HepG2 (cell line): ENCODE results near the gene COX4I2. TPM values are rescaled to one million over a fixed set of nuclear protein-coding genes. Genes with fewer than 3 reads are reported as not detected.
A peak's percentile ranks its signal among the peaks of the same experiment; 100 is the strongest.

Source experiments
- ATAC-seq: fragments of 200-7000 bp; cut with Tn5 transposase; 3 replicates; pipeline ENCODE4 v1.9.1; 2020; ENCODE audit warnings: mild to moderate bottlenecking, moderate library complexity
- BruUV-seq: library from RNA; stranded (reverse); fragments of 400-500 nt; replicated peaks from 2 replicates; lab custom pipeline; 2021; lab: Mats Ljungman, UMichigan
- CTCF ChIA-PET: fragments of 300-600 bp; formaldehyde crosslinking; extraction: SDS; loops from one replicate; lab custom pipeline; 2021; ENCODE audit warnings: low total read pairs, inconsistent platforms, low intra/inter-chr PET ratio; lab: Yijun Ruan, JAX
- POLR2A ChIA-PET: fragments of 350-600 bp; sonication (Branson Sonifier 250); formaldehyde crosslinking; loops from one replicate; lab custom pipeline; 2020; ENCODE audit warnings: antibody characterized with exemption, inconsistent platforms; lab: Yijun Ruan, JAX
- DNase-seq: peaks from one replicate; pipeline ENCODE4 v3.0.0-alpha.2; 2015; ENCODE audit warnings: low spot score
- FAIRE-seq: peaks from 3 replicates; lab custom pipeline; 2011; peaks lifted over from hg19 to GRCh38; lab: Jason Lieb, UNC
- H2AFZ ChIP-seq: one replicate; pipeline ENCODE4 v1.6.1; 2011; ENCODE audit warnings: low read length, inconsistent platforms
- H3K27ac ChIP-seq: fragments of 300-600 bp; 3 replicates; pipeline ENCODE4 v1.8.0; 2011; ENCODE audit warnings: mixed run types, mild to moderate bottlenecking, mixed read lengths, low read length, inconsistent platforms; ENCODE audit not compliant: insufficient read depth; ENCODE audit errors: extremely low read length
- H3K27me3 ChIP-seq, 2 experiments: fragments of 200-600 bp in 1 of 2; 2 replicates in 1 of 2; 3 replicates in 1 of 2; pipeline versions ENCODE4 v1.6.0 to v1.8.0; 2011; ENCODE audit warnings: low read length in 2 of 2, mild to moderate bottlenecking in 2 of 2, moderate library complexity in 2 of 2, inconsistent platforms in 1 of 2; ENCODE audit not compliant: insufficient read depth in 2 of 2, control insufficient read depth in 1 of 2
- H3K36me3 ChIP-seq, 2 experiments: fragments of 200-600 bp in 1 of 2; replicated peaks in 1 of 2; 2 replicates in 1 of 2; 3 replicates in 1 of 2; pipeline versions ENCODE4 v1.5.1 to v1.8.0; 2011; ENCODE audit warnings: low read length in 2 of 2, inconsistent platforms in 1 of 2; ENCODE audit not compliant: insufficient read depth in 2 of 2, control insufficient read depth in 1 of 2
- H3K4me1 ChIP-seq: 2 replicates; pipeline ENCODE4 v1.5.1; 2012; ENCODE audit warnings: low read length, inconsistent platforms; ENCODE audit not compliant: insufficient read depth
- H3K4me2 ChIP-seq: 2 replicates; pipeline ENCODE4 v1.6.0; 2011; ENCODE audit warnings: low read depth, low read length, inconsistent platforms
- H3K4me3 ChIP-seq, 3 experiments: fragments of 200-600 bp in 1 of 3; sonication (generic), shearing (Covaris generic) in 1 of 3; replicated peaks in 1 of 3; 2 replicates each; pipeline ENCODE4 v1.5.1; 2011 to 2016; ENCODE audit warnings: low read length in 3 of 3, inconsistent platforms in 2 of 3, low read depth in 2 of 3, mild to moderate bottlenecking in 2 of 3, control low read depth in 1 of 3, mixed read lengths in 1 of 3; ENCODE audit not compliant: insufficient read depth in 1 of 3
- H3K79me2 ChIP-seq: one replicate; pipeline ENCODE4 v1.6.1; 2011; ENCODE audit warnings: low read length, inconsistent platforms; ENCODE audit not compliant: insufficient read depth
- H3K9ac ChIP-seq: 2 replicates; pipeline ENCODE4 v1.6.0; 2011; ENCODE audit warnings: mild to moderate bottlenecking, low read depth, low read length, inconsistent platforms; ENCODE audit not compliant: insufficient read depth
- H3K9me3 ChIP-seq: 2 replicates; pipeline ENCODE4 v1.5.1; 2012; ENCODE audit warnings: mild to moderate bottlenecking, low read length
- H4K20me1 ChIP-seq: 2 replicates; pipeline ENCODE4 v1.6.0; 2011; ENCODE audit warnings: inconsistent platforms, mild to moderate bottlenecking, low read length, moderate library complexity; ENCODE audit not compliant: insufficient read depth
- ARID3A ChIP-seq: IDR thresholded peaks from 2 replicates; pipeline ENCODE4 v1.6.1; 2012; ENCODE audit warnings: low read depth, low read length, improper control_type of control experiment
- CHD2 ChIP-seq: IDR thresholded peaks from 2 replicates; pipeline ENCODE4 v1.6.1; 2011; ENCODE audit warnings: low read depth, low read length, improper control_type of control experiment
- EZH2 ChIP-seq: conservative IDR thresholded peaks from 2 replicates; pipeline ENCODE4 v1.6.1; 2012; ENCODE audit warnings: mild to moderate bottlenecking, low read depth, low read length, moderate library complexity
- HBP1 ChIP-seq: IDR thresholded peaks from 2 replicates; pipeline ENCODE4 v1.6.1; 2016; ENCODE audit warnings: low read depth, control low read depth
- KAT2B ChIP-seq: fragments of 150-350 bp; IDR thresholded peaks from 2 replicates; pipeline ENCODE4 v1.6.1; 2014; ENCODE audit warnings: low read depth, low read length, borderline replicate concordance
- NR2F1 ChIP-seq, 2 experiments: fragments of 450-650 bp in 1 of 2; formaldehyde crosslinking in 1 of 2; IDR thresholded peaks; 2 replicates each; pipeline versions ENCODE4 v1.5.0 to v1.6.1; 2016 to 2020; ENCODE audit warnings: mild to moderate bottlenecking in 1 of 2, missing compliant biosample characterization in 1 of 2, missing genetic modification reagents in 1 of 2, moderate library complexity in 1 of 2
- ONECUT2 ChIP-seq: sonication (generic); formaldehyde crosslinking; IDR thresholded peaks from 2 replicates; pipeline ENCODE4 v1.4.0; 2020; ENCODE audit warnings: missing genetic modification reagents
- RAD21 ChIP-seq: fragments of 450-650 bp; formaldehyde crosslinking; IDR thresholded peaks from 2 replicates; pipeline ENCODE4 v1.5.0; 2020; ENCODE audit warnings: mild to moderate bottlenecking
- RARA ChIP-seq: IDR thresholded peaks from 2 replicates; pipeline ENCODE4 v1.6.1; 2016; ENCODE audit warnings: missing genetic modification reagents, missing compliant biosample characterization
- SIN3B ChIP-seq: fragments of 150-350 bp; IDR thresholded peaks from 2 replicates; pipeline ENCODE4 v1.6.1; 2014; ENCODE audit warnings: low read length
- SRSF4 ChIP-seq: fragments of 200-400 bp; formaldehyde crosslinking; IDR thresholded peaks from one replicate; pipeline ENCODE4 v1.6.1; 2018; ENCODE audit warnings: mild to moderate bottlenecking, low read depth, low read length, moderate library complexity; ENCODE audit not compliant: poor library complexity, severe bottlenecking
- TERF1 ChIP-seq: sonication (generic); formaldehyde crosslinking; IDR thresholded peaks from 2 replicates; pipeline ENCODE4 v1.8.0; 2022; ENCODE audit warnings: mild to moderate bottlenecking, missing genetic modification reagents, moderate library complexity
- U2AF2 ChIP-seq: fragments of 200-400 bp; formaldehyde crosslinking; IDR thresholded peaks from 2 replicates; pipeline ENCODE4 v1.6.1; 2017; ENCODE audit warnings: low read depth, mild to moderate bottlenecking, low read length
- ZBTB49 ChIP-seq: sonication (generic); formaldehyde crosslinking; IDR thresholded peaks from 2 replicates; pipeline ENCODE4 v1.4.0; 2020; ENCODE audit warnings: missing genetic modification reagents, borderline replicate concordance
- ZNF180 ChIP-seq: sonication (generic); formaldehyde crosslinking; IDR thresholded peaks from 2 replicates; pipeline ENCODE4 v1.4.0; 2020; ENCODE audit warnings: low read depth, missing genetic modification reagents, borderline replicate concordance
- ZNF34 ChIP-seq: sonication (generic); formaldehyde crosslinking; IDR thresholded peaks from 2 replicates; pipeline ENCODE4 v1.4.0; 2020; ENCODE audit warnings: mild to moderate bottlenecking, missing genetic modification reagents, borderline replicate concordance
- WGBS: methylation state at CpG from one replicate; pipeline ENCODE4 v1.1.6; 2017; ENCODE audit warnings: low lambda C conversion rate; 5-methylcytosine and 5-hydroxymethylcytosine counted together
- in situ Hi-C: cut with HindIII; loops from 2 replicates; pipeline ENCODE4 v1.10.0; 2017; ENCODE audit warnings: low pct_unique_long_range_greater_than_20kb; ENCODE audit not compliant: extremely low pct_ligation_motif_present
- intact Hi-C: fragments of 100-400 bp; cut with micrococcal nuclease; formaldehyde crosslinking; loops from one replicate; pipeline ENCODE4 v1.10.0; 2022; ENCODE audit not compliant: unreplicated experiment
- polyA plus RNA-seq, 8 experiments: library from polyadenylated mRNA; depleted of rRNA in 3 of 8; stranded (reverse) in 7 of 8; unstranded in 1 of 8; fragments of >200 nt; fragmentation: Illumina TruSeq in 4 of 8; extraction: Trizol in 4 of 8; gene quantifications; 2 replicates each; pipeline versions ENCODE4 v1.2.1 to v1.2.3, GENCODE V29; 2011 to 2016; ENCODE audit warnings: low read depth in 4 of 8, missing spikeins in 1 of 8, mixed read lengths in 1 of 8; ENCODE audit not compliant: insufficient read depth in 1 of 8
- total RNA-seq, 5 experiments: library from RNA; depleted of rRNA; stranded (reverse); fragments of >200 nt; fragmentation: Illumina TruSeq; extraction: Trizol; gene quantifications; 2 replicates each; pipeline ENCODE4 v1.2.3, GENCODE V29; 2016; ENCODE audit warnings: low read depth in 1 of 5

The COX4I2 gene
- total and polyA plus RNA-seq, 2 of the 13 experiments (the other 11 are each of a cell fraction or from before 2014, with no cell fraction given) = 1.1 TPM; not detected in 1

GRCh38 chr20:31607640-31608250 is 30.0 kb upstream of the COX4I2 start:
- DNase-seq = peak; percentile 62
- peaks cover 0 to 5% of the 10 kb centered on the region in 2 experiments; a peak in 4 of 5 replicates for H3K36me3 ChIP-seq
- intact Hi-C loops = loop anchor here (5.0 kb wide), 1 partner anchor 115 kb away; the partner anchor contains the start of gene BCL2L1
- 2% methylated on average over 9 of the region's 9 CpGs for WGBS
- ChIA-PET CTCF (interaction anchor here (0.9 to 8.3 kb wide), 2 partner anchors 37 to 45 kb away, joined by 3 to 335 read pairs; no protein-coding TSS in a partner anchor), POLR2A (interaction anchor here (0.6 to 13.6 kb wide), 21 partner anchors 7 to 132 kb away, joined by 3 to 1427 read pairs (median 13); partner anchors contain the start of genes BCL2L1 and TPX2)
- H3K27ac ChIP-seq = peak overlapping the region; percentile 98
- peaks cover 40% of the 10 kb centered on the region for H3K79me2 ChIP-seq
- in situ Hi-C loops = no loop called here
- peak overlapping the region; percentile 81 to 99 (median 95) for H3K4me3 ChIP-seq
- H2AFZ ChIP-seq = no peak overlapping the region
- peaks cover 19% of the 10 kb centered on the region for H4K20me1 ChIP-seq
- no peaks in the 10 kb centered on the region; a peak in 1 of 5 replicates for H3K27me3 ChIP-seq
- H3K9me3 ChIP-seq = no peaks in the 10 kb centered on the region
- ATAC-seq = no peak
- FAIRE-seq = no peak
- peak overlapping the region; percentile 99 for H3K9ac ChIP-seq
- no TSS peak for BruUV-seq
- H3K4me1 ChIP-seq = peaks cover 68% of the 10 kb centered on the region
- peak overlapping the region; percentile 94 for H3K4me2 ChIP-seq
- peak; percentile 2; the same call in 1 of the 2 replicates for TF ChIP-seq TERF1 (CRISPR knock-in tag)
- TF ChIP-seq RAD21 (CRISPR knock-in tag) = no peak; the same call in 1 of the 2 replicates
- TF ChIP-seq RARA (CRISPR knock-in tag) = 0 out of 2 replicates have a peak, but pooled peaks have one; percentile 1
- peak; percentile 22 for TF ChIP-seq ARID3A
- 0 out of 2 replicates have a peak, but pooled peaks have one; percentile 6 for TF ChIP-seq CHD2
- TF ChIP-seq ZNF180 (CRISPR knock-in tag) = no peak
- peak; percentile 80 for TF ChIP-seq KAT2B
- no peak for TF ChIP-seq ZNF34 (CRISPR knock-in tag)
- TF ChIP-seq ZBTB49 = no peak
- peak; percentile 51; the same call in 1 of the 2 replicates for TF ChIP-seq SIN3B
- peak; percentile 67; the same call in 1 of the 2 replicates for TF ChIP-seq ONECUT2
- TF ChIP-seq SRSF4 = peak; percentile 96
- TF ChIP-seq U2AF2 = no peak
- TF ChIP-seq HBP1 (CRISPR knock-in tag) = peak; percentile 57; the same call in 1 of the 2 replicates
- TF ChIP-seq EZH2 = no peak
- TF ChIP-seq NR2F1 (CRISPR knock-in tag; IDR thresholded peaks at IDR 0.05) = 0 out of 4 replicates have a peak, but pooled peaks of 1 of the 2 experiments have one; percentile 13
